ENCODE data around the gene AGPAT2.

The AGPAT2 gene

GRCh38 chr9:136722969-136723356, 35.7 kb upstream of the AGPAT2 start (continued):
- TF ChIP-seq ZNF623 (tag by site-specific recombination; IDR thresholded peaks at IDR 0.05) (no peak), ZFHX2 (tag by site-specific recombination; conservative IDR thresholded peaks at IDR 0.05) (peak; percentile 68), ZBTB8A (tag by site-specific recombination; IDR thresholded peaks at IDR 0.05) (peak; percentile 43), ZNF791 (tag by site-specific recombination; IDR thresholded peaks at IDR 0.05) (no peak), ATF2 (tag by site-specific recombination; IDR thresholded peaks at IDR 0.05; ENCODE audit: low read depth) (no peak), ZNF324 (tag by site-specific recombination; IDR thresholded peaks at IDR 0.05) (no peak), ZNF449 (tag by site-specific recombination; IDR thresholded peaks at IDR 0.05) (peak; percentile 63), ZNF341 (tag by site-specific recombination; IDR thresholded peaks at IDR 0.05; ENCODE audit: low read depth) (peak; percentile 27; the same call in 1 of the 2 replicates), REST (tag by site-specific recombination; IDR thresholded peaks at IDR 0.05) (peak; percentile 75; the same call in 1 of the 2 replicates), ZSCAN18 (tag by site-specific recombination; IDR thresholded peaks at IDR 0.05) (no peak), ZIC2 (tag by site-specific recombination; IDR thresholded peaks at IDR 0.05) (peak; percentile 74), ZNF423 (tag by site-specific recombination; IDR thresholded peaks at IDR 0.05) (peak; percentile 24; the same call in 1 of the 2 replicates), ZNF701 (tag by site-specific recombination; IDR thresholded peaks at IDR 0.05) (no peak), ZNF692 (tag by site-specific recombination; IDR thresholded peaks at IDR 0.05) (peak; percentile 75), ZNF600 (tag by site-specific recombination; IDR thresholded peaks at IDR 0.05) (peak; percentile 97), ZSCAN30 (tag by site-specific recombination; IDR thresholded peaks at IDR 0.05) (no peak), ZEB2 (tag by site-specific recombination; IDR thresholded peaks at IDR 0.05) (0 out of 2 replicates have a peak, but pooled peaks have one; percentile 31), BCL11A (tag by site-specific recombination; IDR thresholded peaks at IDR 0.05; ENCODE audit: low read depth) (0 out of 2 replicates have a peak, but pooled peaks have one; percentile 5), ZNF561 (tag by site-specific recombination; IDR thresholded peaks at IDR 0.05; ENCODE audit: borderline replicate concordance) (no peak; the same call in 1 of the 2 replicates), AEBP2 (tag by site-specific recombination; IDR thresholded peaks at IDR 0.05; ENCODE audit: borderline replicate concordance) (no peak), EGR2 (tag by site-specific recombination; IDR thresholded peaks at IDR 0.05; ENCODE audit: low read depth) (peak; percentile 67), TCF7L2 (IDR thresholded peaks at IDR 0.05; ENCODE audit: borderline replicate concordance, low read depth, low read length) (no peak), ZBTB20 (tag by site-specific recombination; IDR thresholded peaks at IDR 0.05) (0 out of 2 replicates have a peak, but pooled peaks have one; percentile 23), GLIS1 (tag by site-specific recombination; IDR thresholded peaks at IDR 0.05) (peak; percentile 14; the same call in 1 of the 2 replicates)
